GM12878 (cell line): Measurements from ENCODE around the gene ATP13A1. TPM values are rescaled to one million over a fixed set of nuclear protein-coding genes. Genes with fewer than 3 reads are reported as not detected.
"Not testable (repeated sequence)": the region's sequence is repeated elsewhere in the genome, so short reads cannot be mapped to it uniquely, and the experiment has no call there.

Source experiments
- ATAC-seq: fragments of 200-7000 bp; cut with Tn5 transposase; 3 replicates; pipeline ENCODE4 v1.9.1; 2020; ENCODE audit warnings: mild to moderate bottlenecking, moderate library complexity
- BruUV-seq: library from RNA; stranded (reverse); fragments of 400-500 nt; replicated peaks from 2 replicates; lab custom pipeline; 2021; lab: Mats Ljungman, UMichigan
- CTCF ChIA-PET: fragments of 300-600 bp; sonication (Branson Sonifier 250); formaldehyde crosslinking; extraction: SDS; loops from one replicate; lab custom pipeline; 2021; ENCODE audit warnings: inconsistent platforms; lab: Yijun Ruan, JAX
- POLR2A ChIA-PET: fragments of 350-600 bp; formaldehyde crosslinking; extraction: SDS; loops from one replicate; lab custom pipeline; 2021; ENCODE audit warnings: inconsistent platforms; lab: Charles Lee
- RAD21 ChIA-PET: fragments of 300-600 bp; sonication (Branson Sonifier 250); formaldehyde crosslinking; loops from one replicate; lab custom pipeline; 2023; ENCODE audit warnings: antibody characterized with exemption; ENCODE audit not compliant: unreplicated experiment; lab: Charles Lee
- SMC1A ChIA-PET: fragments of 300-600 bp; sonication (Branson Sonifier 250); formaldehyde crosslinking; loops from one replicate; lab custom pipeline; 2023; ENCODE audit not compliant: unreplicated experiment, uncharacterized antibody; lab: Charles Lee
- DNase-seq: peaks from one replicate; pipeline ENCODE4 v3.0.0-alpha.2; 2011; ENCODE audit warnings: low read depth, low spot score
- FAIRE-seq: peaks from 3 replicates; lab custom pipeline; 2011; peaks lifted over from hg19 to GRCh38; lab: Jason Lieb, UNC
- H2AFZ ChIP-seq: 2 replicates; pipeline ENCODE4 v1.6.0; 2011; ENCODE audit warnings: low read depth, low read length, control low read depth; ENCODE audit not compliant: control insufficient read depth
- H3K27ac ChIP-seq: 2 replicates; pipeline ENCODE4 v1.5.1; 2011; ENCODE audit warnings: control low read depth; ENCODE audit not compliant: control insufficient read depth, insufficient read depth
- H3K27me3 ChIP-seq, 2 experiments: replicated peaks in 1 of 2; 2 replicates each; pipeline versions ENCODE4 v1.6.0 to v1.6.1; 2011; ENCODE audit warnings: low read length in 1 of 2; ENCODE audit not compliant: control insufficient read depth in 2 of 2, insufficient read depth in 2 of 2
- H3K36me3 ChIP-seq, 2 experiments: 2 replicates each; pipeline ENCODE4 v1.5.1; 2011; ENCODE audit warnings: low read length in 1 of 2; ENCODE audit not compliant: control insufficient read depth in 2 of 2, insufficient read depth in 2 of 2
- H3K4me1 ChIP-seq: 2 replicates; pipeline ENCODE4 v1.6.1; 2011; ENCODE audit warnings: mild to moderate bottlenecking, low read length, moderate library complexity, mixed read lengths; ENCODE audit not compliant: control insufficient read depth, insufficient read depth
- H3K4me2 ChIP-seq: 2 replicates; pipeline ENCODE4 v1.6.0; 2011; ENCODE audit warnings: control low read depth; ENCODE audit not compliant: control insufficient read depth, insufficient read depth
- H3K4me3 ChIP-seq: fragments of 200-600 bp; sonication (generic); 2 replicates; pipeline ENCODE4 v1.5.1; 2016
- H3K79me2 ChIP-seq: 2 replicates; pipeline ENCODE4 v1.6.0; 2011; ENCODE audit warnings: low read length; ENCODE audit not compliant: control insufficient read depth, insufficient read depth
- H3K9ac ChIP-seq: 2 replicates; pipeline ENCODE4 v1.8.0; 2011; ENCODE audit warnings: low read length, control low read depth, mixed read lengths; ENCODE audit not compliant: control insufficient read depth, insufficient read depth
- H3K9me3 ChIP-seq: replicated peaks from 3 replicates; pipeline ENCODE4 v1.5.1; 2011; ENCODE audit warnings: mild to moderate bottlenecking, low read length; ENCODE audit not compliant: control insufficient read depth, insufficient read depth
- H4K20me1 ChIP-seq: 2 replicates; pipeline ENCODE4 v1.6.0; 2011; ENCODE audit not compliant: control insufficient read depth, insufficient read depth
- CBX5 ChIP-seq: sonication (generic); IDR thresholded peaks from 2 replicates; pipeline ENCODE4 v1.6.1; 2016; ENCODE audit warnings: low read depth, moderate library complexity, mild to moderate bottlenecking, inconsistent platforms
- MTA2 ChIP-seq: fragments of 450-650 bp; IDR thresholded peaks from 2 replicates; pipeline ENCODE4 v1.6.1; 2016; ENCODE audit warnings: low read depth, mild to moderate bottlenecking, moderate library complexity
- RAD21 ChIP-seq: IDR thresholded peaks from 2 replicates; pipeline ENCODE4 v1.6.1; 2011; ENCODE audit warnings: mild to moderate bottlenecking, low read depth, low read length, moderate library complexity; ENCODE audit not compliant: insufficient read depth
- RELA ChIP-seq: fragments of 450-650 bp; IDR thresholded peaks from 2 replicates; pipeline ENCODE4 v1.8.0; 2014; ENCODE audit warnings: borderline replicate concordance; ENCODE audit not compliant: partially characterized antibody
- SMARCA5 ChIP-seq: fragments of 450-650 bp; IDR thresholded peaks from 2 replicates; pipeline ENCODE4 v1.6.1; 2017; ENCODE audit warnings: mild to moderate bottlenecking
- ZBTB11 ChIP-seq: fragments of 450-650 bp; formaldehyde crosslinking; IDR thresholded peaks from 2 replicates; pipeline ENCODE4 v1.5.0; 2022; ENCODE audit warnings: mild to moderate bottlenecking, missing genetic modification characterization
- WGBS: methylation state at CpG from one replicate; pipeline ENCODE4 v1.1.6; 2016; ENCODE audit warnings: low lambda C conversion rate; ENCODE audit not compliant: insufficient replicate concordance, insufficient coverage; ENCODE audit errors: missing lambda C conversion rate; 5-methylcytosine and 5-hydroxymethylcytosine counted together
- in situ Hi-C: fragments of 300-500 bp; cut with MboI; formaldehyde crosslinking; loops from 9 replicates; pipeline ENCODE4 v1.14.3; 2018; ENCODE audit warnings: mixed read lengths
- intact Hi-C: fragments of 100-400 bp; cut with micrococcal nuclease; formaldehyde crosslinking; loops from one replicate; pipeline ENCODE4 v1.14.2; 2022; ENCODE audit not compliant: unreplicated experiment
- polyA plus RNA-seq, 11 experiments: library from polyadenylated mRNA; depleted of rRNA in 4 of 11; unstranded in 6 of 11; stranded (reverse) in 5 of 11; fragments of >200 nt; fragmentation: Nextera tagmentation in 4 of 11; fragmentation: Illumina TruSeq in 1 of 11; extraction: Ambion mirVana in 4 of 11; extraction: Trizol in 1 of 11; gene quantifications; 1 replicate in 1 of 11; 2 replicates in 10 of 11; pipeline versions ENCODE4 v1.2.1 to v1.2.3, GENCODE V29; 2011 to 2016; ENCODE audit warnings: inconsistent platforms in 2 of 11, missing spikeins in 2 of 11, low read depth in 1 of 11
- total RNA-seq, 4 experiments: library from RNA; depleted of rRNA in 3 of 4; stranded (reverse); fragments of >200 nt in 3 of 4; fragmentation: Illumina TruSeq in 1 of 4; extraction: Trizol in 1 of 4; gene quantifications; 2 replicates each; pipeline versions ENCODE4 v1.2.1 to v1.2.3, GENCODE V29; 2013 to 2021

The ATP13A1 gene
- total and polyA plus RNA-seq, 10 of the 15 experiments (the other 5 are each of a cell fraction or from before 2014, with no cell fraction given): 0.37 to 91.0 (median 29.8) TPM

GRCh38 chr19:19691683-19692082, 28.2 kb upstream of the ATP13A1 start (continued):
- no peak for TF ChIP-seq ZBTB11
- TF ChIP-seq MTA2: no peak
- no peak for TF ChIP-seq CBX5
- no peak for TF ChIP-seq RELA
- no peak for TF ChIP-seq RAD21
- no peak for TF ChIP-seq SMARCA5
- TF ChIP-seq, all 136 proteins: peak for 0

- CTCF ChIA-PET, BruUV-seq: not testable (repeated sequence)
These were observed 25.5 kb upstream of the ATP13A1 start for GRCh38 chr19:19689023-19689422.

More at GRCh38 chr19:19689023-19689422, 25.5 kb upstream of the ATP13A1 start:
- H3K4me1 ChIP-seq, H4K20me1 ChIP-seq, H3K4me3 ChIP-seq, H3K27me3 ChIP-seq, DNase-seq, RAD21 ChIA-PET, H3K9me3 ChIP-seq, intact Hi-C loops, ATAC-seq, in situ Hi-C loops, H3K9ac ChIP-seq, SMC1A ChIA-PET, H3K4me2 ChIP-seq, FAIRE-seq, H3K27ac ChIP-seq, H3K79me2 ChIP-seq, H3K36me3 ChIP-seq, POLR2A ChIA-PET, H2AFZ ChIP-seq: not testable (repeated sequence)
- WGBS: 95% methylated on average over 8 of the region's 10 CpGs
